Right atrium auricular region (tissue), 2 donors: ENCODE measurements around the gene GABRB2. TPM values are rescaled to one million over a fixed set of nuclear protein-coding genes. Genes with fewer than 3 reads are reported as not detected.
"Not testable (repeated sequence)": the region's sequence is repeated elsewhere in the genome, so short reads cannot be mapped to it uniquely, and the experiment has no call there.

Experiments
- DNase-seq: peaks from one replicate; pipeline ENCODE4 v3.0.0-alpha.2; 2019; ENCODE audit warnings: low spot score
- H3K27ac ChIP-seq, 2 donors: fragments of 200-600 bp; sonication (generic); 1 replicate in 1 of 2; 2 replicates in 1 of 2; pipeline ENCODE4 v1.5.1; 2016 to 2019
- H3K27me3 ChIP-seq, 2 donors: fragments of 200-600 bp; sonication (generic); one replicate each; pipeline versions ENCODE4 v1.5.1 to v1.6.0; 2017 to 2019
- H3K36me3 ChIP-seq: fragments of 200-600 bp; sonication (generic); one replicate; pipeline ENCODE4 v1.5.1; 2016
- H3K4me1 ChIP-seq, 2 donors: fragments of 200-600 bp; sonication (generic); one replicate each; pipeline versions ENCODE4 v1.5.1 to v1.6.0; 2017 to 2019
- H3K4me3 ChIP-seq, 2 donors: fragments of 200-600 bp; sonication (generic); 1 replicate in 1 of 2; 2 replicates in 1 of 2; pipeline ENCODE4 v1.5.1; 2017 to 2019; ENCODE audit warnings: mild to moderate bottlenecking in 1 of 2, moderate library complexity in 1 of 2
- H3K9me3 ChIP-seq, 2 donors: fragments of 200-600 bp; sonication (generic); one replicate each; pipeline ENCODE4 v1.5.1; 2019
- CTCF ChIP-seq, 2 donors: fragments of 200-600 bp; sonication (generic); IDR thresholded peaks; one replicate each; pipeline ENCODE4 v1.5.1; 2019; ENCODE audit warnings: antibody characterized with exemption in 2 of 2
- total RNA-seq, 2 donors: library from RNA; depleted of rRNA; stranded (reverse); fragments of >200 nt; gene quantifications; one replicate each; pipeline ENCODE4 v1.1.0, GENCODE V29; 2016

GABRB2 gene
- total RNA-seq, 2 donors from 2014 or later = 0.37 to 2.0 TPM

GRCh38 chr5:161299053-161299452, 247.5 kb downstream of the GABRB2 start:
- Histone ChIP-seq H3K36me3 (no peaks in the 10 kb centered on the region), H3K9me3 (no peaks in the 10 kb centered on the region), H3K4me1 (peaks cover 0 to 12% of the 10 kb centered on the region in 2 donors), H3K27ac (no peak overlapping the region), H3K27me3 (no peaks in the 10 kb centered on the region), H3K4me3 (no peak overlapping the region)
- DNase-seq = no peak
- TF ChIP-seq CTCF (IDR thresholded peaks at IDR 0.05) = no peak

- not testable (repeated sequence) for H3K4me3 ChIP-seq, DNase-seq, H3K4me1 ChIP-seq, H3K36me3 ChIP-seq, H3K27ac ChIP-seq, H3K9me3 ChIP-seq, H3K27me3 ChIP-seq
These were observed 249.1 kb downstream of the GABRB2 start for GRCh38 chr5:161297388-161297787.

GRCh38 chr5:161295721-161296250, 250.7 kb downstream of the GABRB2 start:
- DNase-seq = no peak
- no peak for TF ChIP-seq CTCF (IDR thresholded peaks at IDR 0.05)

GRCh38 chr5:161288071-161288470, 258.5 kb downstream of the GABRB2 start:
- no peaks in the 10 kb centered on the region for H3K9me3 ChIP-seq
- no peak for DNase-seq

More at GRCh38 chr5:161295721-161296250, 250.7 kb downstream of the GABRB2 start:
- Histone ChIP-seq H3K36me3 (no peaks in the 10 kb centered on the region), H3K27me3 (no peaks in the 10 kb centered on the region), H3K4me3 (no peak overlapping the region), H3K27ac (no peak overlapping the region), H3K9me3 (no peaks in the 10 kb centered on the region), H3K4me1 (no peaks in the 10 kb centered on the region)

GRCh38 chr5:161287436-161287835, 259.1 kb downstream of the GABRB2 start:
- Histone ChIP-seq H3K4me1 (no peaks in the 10 kb centered on the region), H3K9me3 (no peaks in the 10 kb centered on the region), H3K36me3 (no peaks in the 10 kb centered on the region), H3K27ac (no peak overlapping the region), H3K4me3 (no peak overlapping the region), H3K27me3 (no peaks in the 10 kb centered on the region)
- DNase-seq = no peak
- TF ChIP-seq CTCF (IDR thresholded peaks at IDR 0.05) = no peak

More at GRCh38 chr5:161288071-161288470, 258.5 kb downstream of the GABRB2 start:
- no peak for TF ChIP-seq CTCF (IDR thresholded peaks at IDR 0.05)
- Histone ChIP-seq H3K36me3 (no peaks in the 10 kb centered on the region), H3K27ac (no peak overlapping the region), H3K4me1 (no peaks in the 10 kb centered on the region), H3K4me3 (no peak overlapping the region), H3K27me3 (no peaks in the 10 kb centered on the region)

GRCh38 chr5:161286066-161286655, 260.4 kb downstream of the GABRB2 start:
- no peaks in the 10 kb centered on the region for H3K36me3 ChIP-seq
- no peak overlapping the region for H3K4me3 ChIP-seq
- H3K27me3 ChIP-seq = no peaks in the 10 kb centered on the region
- DNase-seq = no peak
- no peak for TF ChIP-seq CTCF (IDR thresholded peaks at IDR 0.05)
- no peaks in the 10 kb centered on the region for H3K9me3 ChIP-seq
- H3K27ac ChIP-seq = no peak overlapping the region
- no peaks in the 10 kb centered on the region for H3K4me1 ChIP-seq
